ENCODE data around the gene THOP1. TPM values are rescaled to one million over a fixed set of nuclear protein-coding genes. Genes with fewer than 3 reads are reported as not detected.

Gene THOP1
- total RNA-seq, 4 donors from 2014 or later = 35.8 to 91.8 (median 42.9) TPM

DNA sequence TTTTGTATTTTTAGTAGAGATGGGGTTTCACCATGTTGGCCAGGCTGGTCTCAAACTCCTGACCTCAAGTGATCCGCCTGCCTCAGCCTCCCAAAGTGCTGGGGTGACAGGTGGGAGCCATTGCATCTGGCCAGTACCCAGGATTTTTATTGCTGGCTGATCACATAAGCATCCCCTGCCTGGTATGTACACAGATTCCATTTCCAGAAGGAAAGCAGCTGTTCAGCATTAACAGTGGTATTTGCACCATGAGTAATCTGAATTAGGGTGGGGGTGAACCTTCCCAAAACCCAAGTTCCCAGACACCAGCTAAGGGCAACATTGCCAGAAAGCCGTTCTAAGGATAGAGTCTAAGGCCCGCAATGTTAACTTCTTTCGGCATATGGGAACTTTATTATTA is 63.3 kb downstream of the THOP1 start:
- H3K27ac ChIP-seq = no peak overlapping the region
- no peaks in the 10 kb centered on the region for H3K4me1 ChIP-seq
- TF ChIP-seq, protein P1, sequence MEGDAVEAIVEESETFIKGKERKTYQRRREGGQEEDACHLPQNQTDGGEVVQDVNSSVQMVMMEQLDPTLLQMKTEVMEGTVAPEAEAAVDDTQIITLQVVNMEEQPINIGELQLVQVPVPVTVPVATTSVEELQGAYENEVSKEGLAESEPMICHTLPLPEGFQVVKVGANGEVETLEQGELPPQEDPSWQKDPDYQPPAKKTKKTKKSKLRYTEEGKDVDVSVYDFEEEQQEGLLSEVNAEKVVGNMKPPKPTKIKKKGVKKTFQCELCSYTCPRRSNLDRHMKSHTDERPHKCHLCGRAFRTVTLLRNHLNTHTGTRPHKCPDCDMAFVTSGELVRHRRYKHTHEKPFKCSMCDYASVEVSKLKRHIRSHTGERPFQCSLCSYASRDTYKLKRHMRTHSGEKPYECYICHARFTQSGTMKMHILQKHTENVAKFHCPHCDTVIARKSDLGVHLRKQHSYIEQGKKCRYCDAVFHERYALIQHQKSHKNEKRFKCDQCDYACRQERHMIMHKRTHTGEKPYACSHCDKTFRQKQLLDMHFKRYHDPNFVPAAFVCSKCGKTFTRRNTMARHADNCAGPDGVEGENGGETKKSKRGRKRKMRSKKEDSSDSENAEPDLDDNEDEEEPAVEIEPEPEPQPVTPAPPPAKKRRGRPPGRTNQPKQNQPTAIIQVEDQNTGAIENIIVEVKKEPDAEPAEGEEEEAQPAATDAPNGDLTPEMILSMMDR (IDR thresholded peaks at IDR 0.05) = no peak
- TF ChIP-seq POLR2A (IDR thresholded peaks at IDR 0.05) (no peak), EP300 (IDR thresholded peaks at IDR 0.05) (no peak)
- no peak for DNase-seq (ENCODE audit: low spot score in 2 of 2)
- WGBS, 2 donors = 78 to 85% methylated on average over 4 of the region's 4 CpGs
- no peaks in the 10 kb centered on the region for H3K27me3 ChIP-seq
- peaks cover 21 to 93% (median 30%) of the 10 kb centered on the region in 3 donors for H3K36me3 ChIP-seq
- peaks cover 0 to 95% (median 35%) of the 10 kb centered on the region in 4 donors for H3K9me3 ChIP-seq
- no peak overlapping the region for H3K4me3 ChIP-seq

DNA sequence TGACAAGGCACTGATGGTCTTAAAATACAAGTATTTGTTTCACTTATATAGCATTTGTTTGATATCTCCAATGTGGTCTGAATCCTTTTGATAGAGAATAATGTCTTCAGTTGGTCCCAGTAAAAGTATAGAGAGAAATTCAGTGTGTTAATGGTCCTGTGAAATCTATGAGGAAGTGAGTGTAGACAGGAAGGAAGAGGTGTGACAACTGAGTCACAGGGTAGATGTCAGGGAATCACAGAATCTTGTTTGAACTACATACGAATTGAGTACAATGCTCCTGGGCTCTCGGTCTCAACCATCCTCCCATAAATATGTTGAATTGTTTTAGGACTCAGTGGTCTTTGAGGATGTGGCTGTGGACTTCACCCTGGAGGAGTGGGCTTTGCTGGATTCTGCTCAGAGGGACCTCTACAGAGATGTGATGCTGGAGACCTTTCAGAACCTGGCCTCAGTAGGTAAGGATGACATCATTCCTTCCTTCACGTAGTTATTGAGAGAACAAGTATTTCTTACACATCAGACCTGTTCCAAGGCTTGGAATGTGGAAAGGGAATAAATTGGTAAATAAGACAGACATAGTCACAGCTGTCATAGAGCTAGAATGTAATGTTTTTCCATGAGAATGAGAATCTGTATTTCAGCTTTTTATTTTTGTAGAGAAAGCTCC is 65.1 kb downstream of the THOP1 start:
- Histone ChIP-seq H3K36me3 (peaks cover 21 to 97% (median 30%) of the 10 kb centered on the region in 3 donors), H3K27me3 (no peaks in the 10 kb centered on the region), H3K4me3 (no peak overlapping the region), H3K27ac (no peak overlapping the region), H3K9me3 (peaks cover 0 to 100% (median 43%) of the 10 kb centered on the region in 4 donors), H3K4me1 (no peaks in the 10 kb centered on the region)
- DNase-seq (ENCODE audit: low spot score in 2 of 2) = no peak
- TF ChIP-seq, protein P1 (IDR thresholded peaks at IDR 0.05) = no peak
- no peak for TF ChIP-seq POLR2A (IDR thresholded peaks at IDR 0.05)
- TF ChIP-seq EP300 (IDR thresholded peaks at IDR 0.05) = no peak
- whole genome bisulfite sequencing, 2 donors = 91 to 97% methylated on average over 3 of the region's 3 CpGs

DNA sequence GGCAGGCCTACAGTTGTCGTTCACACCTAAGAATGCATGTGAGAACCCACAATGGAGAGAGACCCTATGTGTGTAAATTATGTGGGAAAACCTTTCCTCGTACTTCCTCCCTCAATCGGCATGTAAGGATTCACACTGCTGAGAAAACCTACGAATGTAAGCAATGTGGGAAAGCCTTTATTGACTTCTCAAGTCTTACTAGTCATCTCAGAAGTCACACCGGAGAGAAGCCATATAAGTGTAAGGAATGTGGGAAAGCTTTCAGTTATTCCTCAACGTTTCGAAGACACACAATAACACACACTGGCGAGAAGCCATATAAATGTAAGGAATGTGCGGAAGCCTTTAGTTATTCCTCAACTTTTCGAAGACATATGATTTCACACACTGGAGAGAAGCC is 67.3 kb downstream of the THOP1 start:
- no peak for DNase-seq (ENCODE audit: low spot score in 2 of 2)
- Histone ChIP-seq H3K4me1 (no peaks in the 10 kb centered on the region), H3K27ac (no peak overlapping the region), H3K27me3 (no peaks in the 10 kb centered on the region), H3K4me3 (no peak overlapping the region), H3K9me3 (peaks cover 0 to 100% (median 49%) of the 10 kb centered on the region in 4 donors), H3K36me3 (peaks cover 21 to 99% (median 30%) of the 10 kb centered on the region in 3 donors)
- WGBS, 2 donors = 97% methylated on average over 10 of the region's 10 CpGs
- no peak for TF ChIP-seq POLR2A (IDR thresholded peaks at IDR 0.05)
- TF ChIP-seq, protein P1 (IDR thresholded peaks at IDR 0.05) = no peak
- no peak for TF ChIP-seq EP300 (IDR thresholded peaks at IDR 0.05)

DNA sequence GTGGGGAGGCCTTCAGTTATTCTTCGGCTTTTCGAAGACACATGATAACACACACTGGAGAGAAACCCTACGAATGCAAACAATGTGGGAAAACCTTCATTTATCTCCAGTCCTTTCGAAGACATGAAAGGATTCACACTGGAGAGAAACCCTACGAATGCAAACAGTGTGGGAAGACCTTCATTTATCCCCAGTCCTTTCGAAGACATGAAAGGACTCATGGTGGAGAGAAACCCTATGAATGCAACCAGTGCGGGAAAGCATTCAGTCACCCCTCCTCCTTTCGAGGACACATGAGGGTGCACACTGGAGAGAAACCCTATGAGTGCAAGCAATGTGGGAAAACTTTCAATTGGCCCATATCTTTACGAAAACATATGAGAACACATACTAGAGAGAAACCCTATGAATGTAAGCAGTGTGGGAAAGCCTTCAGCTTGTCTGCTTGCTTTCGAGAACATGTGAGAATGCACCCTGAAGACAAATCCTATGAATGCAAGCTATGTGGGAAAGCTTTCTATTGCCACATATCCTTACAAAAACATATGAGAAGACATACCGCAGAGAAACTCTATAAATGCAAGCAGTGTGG is 67.8 kb downstream of the THOP1 start:
- no peaks in the 10 kb centered on the region for H3K4me1 ChIP-seq
- 95 to 98% methylated on average over 11 of the region's 11 CpGs for WGBS, 2 donors
- H3K36me3 ChIP-seq = peaks cover 21 to 99% (median 30%) of the 10 kb centered on the region in 3 donors
- H3K4me3 ChIP-seq = no peak overlapping the region
- no peaks in the 10 kb centered on the region for H3K27me3 ChIP-seq
- TF ChIP-seq, protein P1 (IDR thresholded peaks at IDR 0.05) = no peak
- TF ChIP-seq EP300 (IDR thresholded peaks at IDR 0.05) (no peak), POLR2A (IDR thresholded peaks at IDR 0.05) (no peak)
- H3K9me3 ChIP-seq = peaks cover 0 to 100% (median 49%) of the 10 kb centered on the region in 4 donors
- DNase-seq (ENCODE audit: low spot score in 2 of 2) = no peak
- H3K27ac ChIP-seq = no peak overlapping the region

DNA sequence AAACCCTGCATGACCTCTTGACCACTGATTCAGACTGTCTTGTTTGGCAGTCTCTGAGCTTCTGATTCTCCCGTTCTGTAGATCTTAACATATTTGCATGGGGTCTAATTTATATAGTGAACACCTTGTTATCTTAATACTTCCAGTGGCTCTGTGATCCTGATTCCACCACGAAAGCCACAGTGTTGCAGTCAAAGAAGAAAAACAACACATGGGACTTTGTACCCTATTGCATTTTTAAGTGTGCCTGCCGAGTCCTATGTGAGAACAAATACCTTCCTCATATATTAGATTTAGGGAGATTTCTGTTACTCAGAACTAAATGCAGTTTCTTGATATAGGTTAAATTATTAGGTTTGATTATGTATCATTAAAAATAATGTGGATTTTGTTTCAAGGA is 69.5 kb downstream of the THOP1 start:
- WGBS, 2 donors = 97 to 98% methylated on average over 3 of the region's 3 CpGs
- no peak for DNase-seq (ENCODE audit: low spot score in 2 of 2)
- peaks cover 0 to 100% (median 45%) of the 10 kb centered on the region in 4 donors for H3K9me3 ChIP-seq
- H3K36me3 ChIP-seq = peaks cover 21 to 96% (median 30%) of the 10 kb centered on the region in 3 donors
- no peaks in the 10 kb centered on the region for H3K4me1 ChIP-seq
- no peak overlapping the region for H3K4me3 ChIP-seq
- TF ChIP-seq EP300 (IDR thresholded peaks at IDR 0.05) (no peak), POLR2A (IDR thresholded peaks at IDR 0.05) (no peak)
- TF ChIP-seq, protein P1 (IDR thresholded peaks at IDR 0.05) = no peak
- no peak overlapping the region for H3K27ac ChIP-seq
- no peaks in the 10 kb centered on the region for H3K27me3 ChIP-seq
